HUES6 (cell line): ENCODE data around the gene ZNF630.
"Not testable (repeated sequence)": the region's sequence is repeated elsewhere in the genome, so short reads cannot be mapped to it uniquely, and the experiment has no call there.

ENCODE experiments used
- H3K27ac ChIP-seq: 2 replicates; pipeline ENCODE4 v1.7.0; 2013; ENCODE audit warnings: low read depth, mild to moderate bottlenecking, low read length, inconsistent platforms
- H3K27me3 ChIP-seq: 2 replicates; pipeline ENCODE4 v1.6.1; 2013; ENCODE audit warnings: low read length; ENCODE audit not compliant: control insufficient read depth, insufficient read depth
- H3K36me3 ChIP-seq: 2 replicates; pipeline ENCODE4 v1.6.1; 2013; ENCODE audit warnings: low read length; ENCODE audit not compliant: control insufficient read depth, insufficient read depth
- H3K4me1 ChIP-seq: 2 replicates; pipeline ENCODE4 v1.6.1; 2013; ENCODE audit warnings: low read length; ENCODE audit not compliant: control insufficient read depth, insufficient read depth
- H3K4me3 ChIP-seq: 2 replicates; pipeline ENCODE4 v1.5.1; 2013; ENCODE audit warnings: low read depth, low read length
- H3K9ac ChIP-seq: one replicate; pipeline ENCODE4 v1.6.1; 2013; ENCODE audit warnings: mild to moderate bottlenecking, low read length
- H3K9me3 ChIP-seq: 2 replicates; pipeline ENCODE4 v1.6.1; 2013; ENCODE audit warnings: low read depth, low read length; ENCODE audit not compliant: control insufficient read depth, insufficient read depth

Gene ZNF630

GRCh38 chrX:48028091-48028490 lies 43.3 kb downstream of the ZNF630 start:
- peaks cover 17% of the 10 kb centered on the region for H3K9me3 ChIP-seq
- no peaks in the 10 kb centered on the region for H3K36me3 ChIP-seq
- no peak overlapping the region for H3K9ac ChIP-seq
- H3K27ac ChIP-seq: no peak overlapping the region
- H3K4me1 ChIP-seq: no peaks in the 10 kb centered on the region
- no peaks in the 10 kb centered on the region for H3K27me3 ChIP-seq
- no peak overlapping the region for H3K4me3 ChIP-seq

DNA sequence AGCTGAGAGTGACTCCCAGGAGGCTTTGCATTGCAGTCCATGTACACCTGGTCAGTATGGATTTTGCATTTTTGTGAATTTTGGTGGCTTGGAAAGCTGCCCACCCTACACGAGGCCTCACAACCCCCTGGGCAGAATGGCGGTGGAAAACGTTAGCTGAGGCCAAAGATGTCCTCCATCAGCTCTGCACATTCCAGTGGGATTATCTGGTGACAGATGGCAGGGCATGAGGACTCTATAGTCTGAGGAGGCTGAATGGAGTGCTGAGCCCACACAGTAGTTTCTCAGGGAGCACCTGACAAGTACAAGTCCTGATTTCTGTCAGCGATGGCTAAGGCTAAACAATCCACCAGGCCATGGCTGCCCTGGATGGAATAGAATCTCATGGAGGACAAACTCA lies 43.9 kb downstream of the ZNF630 start:
- not testable (repeated sequence) for H3K4me1 ChIP-seq, H3K4me3 ChIP-seq, H3K27ac ChIP-seq, H3K27me3 ChIP-seq, H3K36me3 ChIP-seq, H3K9ac ChIP-seq
- peaks cover 17% of the 10 kb centered on the region for H3K9me3 ChIP-seq

DNA sequence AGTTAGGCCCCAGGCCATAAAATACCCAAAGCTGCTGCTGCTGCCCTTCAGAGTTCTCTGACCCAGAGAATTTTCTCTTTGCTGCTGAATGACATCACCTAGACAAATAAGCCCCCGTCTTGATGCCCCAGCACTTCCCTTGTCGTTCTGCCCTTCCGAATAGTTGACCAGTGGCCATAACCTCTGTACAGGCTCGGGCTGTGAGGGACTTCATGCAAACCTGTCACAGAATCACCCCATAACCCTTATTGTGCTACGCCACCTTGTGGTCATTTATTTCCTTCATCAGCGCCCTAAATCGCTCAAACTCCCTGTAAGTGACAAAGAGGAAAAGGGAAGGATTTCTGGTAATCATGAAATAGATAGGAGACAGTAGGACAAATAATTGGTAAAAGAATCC lies 45.9 kb downstream of the ZNF630 start:
- no peak overlapping the region for H3K9ac ChIP-seq

GRCh38 chrX:48022738-48023137 lies 48.7 kb downstream of the ZNF630 start:
- Histone ChIP-seq H3K4me1 (no peaks in the 10 kb centered on the region), H3K4me3 (no peak overlapping the region), H3K9ac (no peak overlapping the region), H3K27ac (no peak overlapping the region), H3K9me3 (peaks cover 10% of the 10 kb centered on the region), H3K36me3 (no peaks in the 10 kb centered on the region), H3K27me3 (no peaks in the 10 kb centered on the region)

More for the DNA sequence above, 45.9 kb downstream of the ZNF630 start:
- no peaks in the 10 kb centered on the region for H3K4me1 ChIP-seq
- H3K27ac ChIP-seq: no peak overlapping the region
- no peak overlapping the region for H3K4me3 ChIP-seq
- peaks cover 16% of the 10 kb centered on the region for H3K9me3 ChIP-seq
- H3K27me3 ChIP-seq: no peaks in the 10 kb centered on the region
- H3K36me3 ChIP-seq: no peaks in the 10 kb centered on the region

- H3K9ac ChIP-seq: no peak overlapping the region
- no peaks in the 10 kb centered on the region for H3K4me1 ChIP-seq
- H3K27me3 ChIP-seq: no peaks in the 10 kb centered on the region
- peaks cover 10% of the 10 kb centered on the region for H3K9me3 ChIP-seq
- H3K36me3 ChIP-seq: no peaks in the 10 kb centered on the region
- peak overlapping the region; percentile 80 for H3K4me3 ChIP-seq
- H3K27ac ChIP-seq: no peak overlapping the region
Measured at GRCh38 chrX:48022100-48022499, 49.3 kb downstream of the ZNF630 start.

DNA sequence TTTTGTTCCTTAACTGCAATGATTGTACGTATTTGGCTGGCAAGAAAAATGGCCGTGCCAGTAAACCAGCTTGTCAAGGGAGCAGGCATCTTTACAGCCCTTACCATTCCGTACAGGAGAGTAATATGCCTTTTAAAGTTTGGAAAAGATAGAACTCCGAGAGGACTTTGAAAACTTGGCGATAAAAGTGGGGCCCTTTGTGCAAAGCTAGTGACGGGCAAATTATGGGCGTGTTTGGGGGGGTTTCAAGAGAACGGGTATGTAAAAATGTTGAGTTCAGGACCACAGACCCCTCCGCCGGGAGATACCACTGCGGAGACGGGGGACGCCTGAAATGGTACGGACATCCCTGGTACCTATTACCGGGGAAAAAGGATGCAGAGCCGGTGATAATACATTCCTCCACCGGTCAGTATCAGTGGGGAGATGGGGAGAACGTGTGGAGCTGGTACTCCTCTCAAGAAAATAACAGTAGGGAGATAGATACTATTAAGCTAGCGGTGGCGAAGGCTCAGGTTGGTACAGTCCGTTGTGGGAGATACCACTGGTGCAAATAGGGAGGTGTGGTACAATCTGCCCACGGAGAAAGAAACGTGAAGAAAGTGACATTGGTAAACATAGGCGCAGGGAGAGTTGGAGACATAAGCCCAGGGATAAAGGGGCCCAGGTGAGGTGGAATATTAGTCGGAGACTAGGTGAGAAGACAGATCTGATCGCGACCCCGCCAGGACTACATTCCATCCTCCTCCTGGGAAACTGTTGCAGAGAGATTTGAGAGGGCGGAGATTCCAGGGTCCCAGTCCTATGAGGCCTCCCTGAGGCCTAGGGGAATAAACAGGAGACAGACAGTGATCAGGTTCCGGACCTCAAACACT lies 50.2 kb downstream of the ZNF630 start:
- H3K4me1 ChIP-seq: no peaks in the 10 kb centered on the region
- H3K9me3 ChIP-seq: peaks cover 10% of the 10 kb centered on the region
- peak overlapping the region; percentile 80 for H3K4me3 ChIP-seq
- H3K27me3 ChIP-seq: no peaks in the 10 kb centered on the region
- H3K36me3 ChIP-seq: no peaks in the 10 kb centered on the region
- peak overlapping the region; percentile 98 for H3K9ac ChIP-seq
- H3K27ac ChIP-seq: peak overlapping the region; percentile 98

DNA sequence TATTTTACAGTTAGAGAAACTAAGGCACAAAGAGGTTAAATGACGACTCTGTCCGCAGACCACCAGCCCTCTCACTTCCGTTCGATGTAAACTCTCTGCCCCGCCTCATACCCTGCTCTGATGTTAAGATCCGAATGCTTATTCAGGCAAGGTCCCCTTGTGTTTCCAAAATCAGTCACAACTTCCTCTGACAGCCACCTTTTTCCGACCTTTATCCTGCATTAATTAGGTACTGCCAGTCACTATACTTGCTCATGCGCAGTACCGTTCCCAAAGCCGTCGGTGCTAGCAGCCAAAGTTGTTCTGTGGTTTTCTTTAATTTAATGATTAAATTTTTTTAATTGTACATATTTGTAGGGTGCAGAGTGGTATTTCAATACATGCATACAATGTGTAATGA lies 51.0 kb downstream of the ZNF630 start:
- not testable (repeated sequence) for H3K36me3 ChIP-seq, H3K9me3 ChIP-seq, H3K4me1 ChIP-seq, H3K9ac ChIP-seq, H3K27ac ChIP-seq, H3K27me3 ChIP-seq
- H3K4me3 ChIP-seq: peak overlapping the region; percentile 80

- not testable (repeated sequence) for H3K4me1 ChIP-seq, H3K27ac ChIP-seq, H3K36me3 ChIP-seq, H3K4me3 ChIP-seq, H3K27me3 ChIP-seq, H3K9ac ChIP-seq, H3K9me3 ChIP-seq
Measured at GRCh38 chrX:48019892-48020291, 51.5 kb downstream of the ZNF630 start.

DNA sequence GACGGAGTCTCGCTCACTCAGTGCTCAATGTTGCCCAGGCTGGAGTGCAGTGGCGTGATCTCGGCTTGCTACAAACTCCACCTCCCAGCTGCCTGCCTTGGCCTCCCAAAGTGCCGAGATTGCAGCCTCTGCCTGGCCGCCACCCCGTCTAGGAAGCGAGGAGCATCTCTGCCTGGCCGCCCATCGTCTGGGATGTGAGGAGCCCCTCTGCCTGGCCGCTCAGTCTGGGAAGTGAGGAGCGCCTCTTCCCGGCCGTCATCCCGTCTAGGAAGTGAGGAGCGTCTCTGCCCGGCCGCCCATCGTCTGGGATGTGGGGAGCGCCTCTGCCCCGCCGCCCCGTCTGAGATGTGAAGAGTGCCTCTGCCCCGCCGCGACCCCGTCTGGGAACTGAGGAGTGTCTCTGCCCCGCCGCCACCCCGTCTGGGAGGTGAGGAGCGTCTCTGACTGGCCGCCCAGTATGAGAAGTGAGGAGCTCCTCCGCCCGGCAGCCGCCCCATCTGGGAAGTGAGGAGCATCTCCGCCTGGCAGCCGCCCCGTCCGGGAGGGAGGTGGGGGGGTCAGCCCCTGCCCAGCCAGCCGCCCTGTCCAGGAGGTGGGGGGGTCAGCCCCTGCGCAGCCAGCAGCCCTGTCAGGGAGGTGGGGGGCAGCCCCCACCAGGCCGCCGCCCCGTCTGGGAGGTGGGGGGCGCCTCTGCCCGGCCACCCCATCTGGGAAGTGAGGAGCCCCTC lies 54.7 kb downstream of the ZNF630 start:
- H3K27ac ChIP-seq, H3K9me3 ChIP-seq, H3K4me3 ChIP-seq, H3K4me1 ChIP-seq, H3K36me3 ChIP-seq, H3K27me3 ChIP-seq, H3K9ac ChIP-seq: not testable (repeated sequence)

GRCh38 chrX:48009445-48009960 lies 61.9 kb downstream of the ZNF630 start:
- not testable (repeated sequence) for H3K4me3 ChIP-seq, H3K36me3 ChIP-seq, H3K27me3 ChIP-seq, H3K9ac ChIP-seq, H3K4me1 ChIP-seq, H3K9me3 ChIP-seq, H3K27ac ChIP-seq
